Smooth muscle cell (in vitro differentiated cells): ENCODE results near the gene GSG1. TPM values are rescaled to one million over a fixed set of nuclear protein-coding genes. Genes with fewer than 3 reads are reported as not detected.

Experiments used
- DNase-seq: peaks from one replicate; lab custom pipeline; 2025; ENCODE audit not compliant: unreplicated experiment; lab: John Stamatoyannopoulos, UW
- H2AFZ ChIP-seq: fragments of 200-600 bp; sonication (generic); 2 replicates; pipeline ENCODE4 v1.6.0; 2016; ENCODE audit warnings: antibody characterized with exemption, low read depth, mild to moderate bottlenecking
- H3F3A ChIP-seq: fragments of 200-600 bp; sonication (generic); 2 replicates; pipeline ENCODE4 v1.6.0; 2017; ENCODE audit warnings: antibody characterized with exemption, low read depth
- H3K27ac ChIP-seq: fragments of 200-600 bp; sonication (generic); 2 replicates; pipeline ENCODE4 v1.5.1; 2016; ENCODE audit warnings: low read depth, mild to moderate bottlenecking
- H3K27me3 ChIP-seq: fragments of 200-600 bp; sonication (generic); 2 replicates; pipeline ENCODE4 v1.6.1; 2016; ENCODE audit warnings: low read depth, mild to moderate bottlenecking
- H3K36me3 ChIP-seq: fragments of 200-600 bp; sonication (generic); 2 replicates; pipeline ENCODE4 v1.5.1; 2016; ENCODE audit warnings: low read depth
- H3K4me1 ChIP-seq: fragments of 200-600 bp; sonication (generic); 2 replicates; pipeline ENCODE4 v1.5.1; 2016; ENCODE audit warnings: low read depth
- H3K4me2 ChIP-seq: fragments of 200-600 bp; sonication (generic); 2 replicates; pipeline ENCODE4 v1.6.0; 2016; ENCODE audit warnings: mild to moderate bottlenecking
- H3K4me3 ChIP-seq: fragments of 200-600 bp; sonication (generic); 2 replicates; pipeline ENCODE4 v1.5.1; 2016; ENCODE audit warnings: mild to moderate bottlenecking
- H3K79me2 ChIP-seq: fragments of 200-600 bp; sonication (generic); 2 replicates; pipeline ENCODE4 v1.6.0; 2016; ENCODE audit warnings: low read depth, mild to moderate bottlenecking
- H3K9ac ChIP-seq: fragments of 200-600 bp; sonication (generic); 2 replicates; pipeline ENCODE4 v1.6.0; 2016; ENCODE audit warnings: low read depth
- H3K9me3 ChIP-seq: fragments of 200-600 bp; sonication (generic); replicated peaks from 2 replicates; pipeline ENCODE4 v1.5.1; 2016; ENCODE audit warnings: low read depth
- H4K20me1 ChIP-seq: fragments of 200-600 bp; sonication (generic); 2 replicates; pipeline ENCODE4 v1.6.0; 2016; ENCODE audit warnings: low read depth
- CTCF ChIP-seq: fragments of 200-600 bp; sonication (generic); IDR thresholded peaks from 2 replicates; pipeline ENCODE4 v1.5.1; 2017; ENCODE audit warnings: borderline replicate concordance, mild to moderate bottlenecking, antibody characterized with exemption; ENCODE audit not compliant: insufficient read depth, poor library complexity, severe bottlenecking
- WGBS: methylation state at CpG from one replicate; pipeline ENCODE4 v1.1.7; 2016; ENCODE audit warnings: low lambda C conversion rate; 5-methylcytosine and 5-hydroxymethylcytosine counted together
- polyA plus RNA-seq: library from polyadenylated mRNA; unstranded; fragments of >200 nt; fragmentation: Nextera tagmentation; extraction: Ambion mirVana; gene quantifications from 2 replicates; pipeline ENCODE4 v1.2.1, GENCODE V29; 2016
- total RNA-seq: library from RNA; depleted of rRNA; stranded (reverse); fragments of >200 nt; gene quantifications from 2 replicates; pipeline ENCODE4 v1.2.3, GENCODE V29; 2014

Gene GSG1
- total and polyA plus RNA-seq, 2 experiments from 2014 or later, result not detected

- H3K9me3 ChIP-seq, result no peaks in the 10 kb centered on the region
- H3K4me2 ChIP-seq, result peak overlapping the region; percentile 98
- no peaks in the 10 kb centered on the region for H4K20me1 ChIP-seq
- peak overlapping the region; percentile 98 for H3K4me3 ChIP-seq
- H2AFZ ChIP-seq, result peak overlapping the region; percentile 100
- no peaks in the 10 kb centered on the region for H3K79me2 ChIP-seq
- no peaks in the 10 kb centered on the region for H3K36me3 ChIP-seq
- no peak for TF ChIP-seq CTCF
- H3K4me1 ChIP-seq, result no peaks in the 10 kb centered on the region
- H3K27ac ChIP-seq, result no peak overlapping the region
- no peak overlapping the region for H3K9ac ChIP-seq
- no peaks in the 10 kb centered on the region for H3K27me3 ChIP-seq
- H3F3A ChIP-seq, result no peaks in the 10 kb centered on the region
- 5% methylated on average over 5 of the region's 5 CpGs for WGBS
- no peak for DNase-seq
Measured at GRCh38 chr12:13044906-13045299, 58.6 kb downstream of the GSG1 start.

GRCh38 chr12:13044002-13044905 is 59.2 kb downstream of the GSG1 start, which contains the start of gene FAM234B:
Gene FAM234B, plus strand, starts transcription at chr12:13044381. Its CDS starts 23 bp downstream, at chr12:13044404.
- H3K27ac ChIP-seq, result no peak within 1 kb of the TSS
- H4K20me1 ChIP-seq, result no peaks in the 10 kb centered on the region
- no peak within 1 kb of the TSS for H3K9ac ChIP-seq
- H3K4me3 ChIP-seq, result peak within 1 kb of the TSS; percentile 98
- no peak for TF ChIP-seq CTCF
- no peaks in the 10 kb centered on the region for H3F3A ChIP-seq
- peak within 1 kb of the TSS; percentile 100 for H2AFZ ChIP-seq
- WGBS, result 5% methylated on average over 67 of the region's 74 CpGs
- no peaks in the 10 kb centered on the region for H3K36me3 ChIP-seq
- H3K4me2 ChIP-seq, result peak within 1 kb of the TSS; percentile 98
- no peaks in the 10 kb centered on the region for H3K9me3 ChIP-seq
- no peaks in the 10 kb centered on the region for H3K27me3 ChIP-seq
- peak; percentile 24 for DNase-seq
- H3K4me1 ChIP-seq, result no peaks in the 10 kb centered on the region
- no peaks in the 10 kb centered on the region for H3K79me2 ChIP-seq

GRCh38 chr12:13042666-13043230 is 60.7 kb downstream of the GSG1 start:
- Histone ChIP-seq H3K27ac (no peak overlapping the region), H3K36me3 (no peaks in the 10 kb centered on the region), H3K4me3 (no peak overlapping the region), H3F3A (no peaks in the 10 kb centered on the region), H3K4me2 (no peak overlapping the region), H3K79me2 (no peaks in the 10 kb centered on the region), H3K9ac (no peak overlapping the region), H4K20me1 (no peaks in the 10 kb centered on the region), H3K4me1 (no peaks in the 10 kb centered on the region), H3K9me3 (no peaks in the 10 kb centered on the region), H3K27me3 (no peaks in the 10 kb centered on the region), H2AFZ (no peak overlapping the region)
- no peak for TF ChIP-seq CTCF
- 56% methylated on average over 4 of the region's 4 CpGs for WGBS
- DNase-seq, result no peak
